ENCODE data around the gene TSEN15. TPM values are rescaled to one million over a fixed set of nuclear protein-coding genes. Genes with fewer than 3 reads are reported as not detected.

The TSEN15 gene
- 22.4 and 23.7 TPM in 2 replicates for total RNA-seq
- long read RNA-seq, transcript TSEN15-207 (5 exons, 1,834 nt): minor isoform, 9 of 129 reads
- long read RNA-seq, transcript TSEN15-216 (5 exons, 1,986 nt): major isoform, 71 of 129 reads
- long read RNA-seq, transcript TSEN15-203 (4 exons, 1,844 nt): minor isoform, 29 of 129 reads
- long read RNA-seq, partial matches to known transcripts: 2 of 129 reads
- long read RNA-seq, other reads (novel, unspliced or antisense): 10 of 129 reads

DNA sequence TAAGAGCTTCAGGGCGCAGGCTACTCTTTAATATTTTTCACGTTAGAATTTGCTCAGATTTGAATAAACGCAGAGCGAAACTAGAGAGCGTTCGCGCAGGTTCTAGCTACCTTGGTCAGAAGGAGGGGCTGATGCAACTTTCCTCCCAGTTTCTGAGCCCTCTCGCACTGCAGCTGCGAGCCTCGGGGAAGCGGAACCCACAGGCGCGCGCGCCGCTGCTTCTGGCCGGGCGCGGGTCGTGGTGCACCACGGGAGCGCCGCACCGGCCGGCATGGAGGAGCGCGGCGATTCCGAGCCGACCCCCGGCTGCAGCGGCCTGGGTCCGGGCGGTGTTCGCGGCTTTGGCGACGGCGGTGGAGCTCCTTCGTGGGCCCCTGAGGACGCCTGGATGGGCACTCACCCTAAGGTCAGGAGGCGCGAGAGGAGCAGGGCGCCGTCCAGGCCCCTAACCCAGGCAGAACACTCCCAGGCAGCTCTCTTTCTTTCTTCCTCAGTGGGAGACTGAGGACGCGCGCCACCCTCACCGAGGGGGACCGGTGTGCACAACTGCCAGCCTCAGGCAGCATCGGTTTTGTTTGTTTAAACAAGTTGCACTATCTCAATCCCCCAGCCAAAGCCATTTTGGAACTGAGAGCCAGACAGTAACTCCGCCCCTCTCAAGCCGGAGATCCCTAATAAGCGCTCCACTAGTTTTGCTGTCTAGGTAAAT is at the start of gene TSEN15:
Gene TSEN15 (plus strand): TSS at position 246 of the 709 bp plus-strand sequence. CDS start 26 bp downstream, at position 272.
- H3K9me3 Mint-ChIP-seq (ENCODE audit: low read depth): no peaks in the 10 kb centered on the region
- H3K4me3 Mint-ChIP-seq (ENCODE audit: low read depth): peak within 1 kb of the TSS; percentile 93
- peaks cover 12% of the 10 kb centered on the region for H3K4me1 Mint-ChIP-seq (ENCODE audit: low read depth)
- peak; percentile 55 for DNase-seq (ENCODE audit: low spot score, unreplicated experiment)
- H3K36me3 Mint-ChIP-seq (ENCODE audit: insufficient read depth): peaks cover 7% of the 10 kb centered on the region
- H3K27ac Mint-ChIP-seq: peak within 1 kb of the TSS; percentile 100
- H3K27me3 Mint-ChIP-seq: peaks cover 8% of the 10 kb centered on the region
- TF ChIP-seq, protein P1, sequence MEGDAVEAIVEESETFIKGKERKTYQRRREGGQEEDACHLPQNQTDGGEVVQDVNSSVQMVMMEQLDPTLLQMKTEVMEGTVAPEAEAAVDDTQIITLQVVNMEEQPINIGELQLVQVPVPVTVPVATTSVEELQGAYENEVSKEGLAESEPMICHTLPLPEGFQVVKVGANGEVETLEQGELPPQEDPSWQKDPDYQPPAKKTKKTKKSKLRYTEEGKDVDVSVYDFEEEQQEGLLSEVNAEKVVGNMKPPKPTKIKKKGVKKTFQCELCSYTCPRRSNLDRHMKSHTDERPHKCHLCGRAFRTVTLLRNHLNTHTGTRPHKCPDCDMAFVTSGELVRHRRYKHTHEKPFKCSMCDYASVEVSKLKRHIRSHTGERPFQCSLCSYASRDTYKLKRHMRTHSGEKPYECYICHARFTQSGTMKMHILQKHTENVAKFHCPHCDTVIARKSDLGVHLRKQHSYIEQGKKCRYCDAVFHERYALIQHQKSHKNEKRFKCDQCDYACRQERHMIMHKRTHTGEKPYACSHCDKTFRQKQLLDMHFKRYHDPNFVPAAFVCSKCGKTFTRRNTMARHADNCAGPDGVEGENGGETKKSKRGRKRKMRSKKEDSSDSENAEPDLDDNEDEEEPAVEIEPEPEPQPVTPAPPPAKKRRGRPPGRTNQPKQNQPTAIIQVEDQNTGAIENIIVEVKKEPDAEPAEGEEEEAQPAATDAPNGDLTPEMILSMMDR (IDR thresholded peaks at IDR 0.05; ENCODE audit: unreplicated experiment): no peak

DNA sequence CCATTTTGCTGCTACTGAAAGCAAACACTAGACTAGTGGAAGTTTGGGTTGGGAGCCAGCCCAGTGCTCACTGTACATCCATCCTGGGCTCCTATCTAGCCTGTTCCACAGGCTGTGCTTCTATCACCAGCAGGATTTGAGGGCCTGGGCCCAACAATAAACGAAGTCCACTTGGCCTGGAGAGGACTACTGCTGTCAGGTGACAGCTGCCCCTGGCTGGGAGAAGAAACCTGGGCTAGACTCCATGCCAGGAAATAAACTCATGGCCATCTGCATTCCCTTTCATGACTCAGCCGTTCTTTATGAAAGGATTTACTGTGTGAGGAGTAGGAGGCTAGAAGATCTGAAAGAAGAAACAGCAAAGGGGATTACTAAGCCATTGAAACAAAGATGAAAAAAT is 49.5 kb upstream of the TSEN15 start:
- Mint-ChIP-seq H3K27ac (peak overlapping the region; percentile 58), H3K4me1 (ENCODE audit: low read depth) (peaks cover 5% of the 10 kb centered on the region), H3K4me3 (ENCODE audit: low read depth) (no peak overlapping the region), H3K9me3 (ENCODE audit: low read depth) (no peaks in the 10 kb centered on the region), H3K36me3 (ENCODE audit: insufficient read depth) (no peaks in the 10 kb centered on the region), H3K27me3 (peaks cover 5% of the 10 kb centered on the region)
- TF ChIP-seq, protein P1 (IDR thresholded peaks at IDR 0.05; ENCODE audit: unreplicated experiment): no peak
- DNase-seq (ENCODE audit: low spot score, unreplicated experiment): no peak

DNA sequence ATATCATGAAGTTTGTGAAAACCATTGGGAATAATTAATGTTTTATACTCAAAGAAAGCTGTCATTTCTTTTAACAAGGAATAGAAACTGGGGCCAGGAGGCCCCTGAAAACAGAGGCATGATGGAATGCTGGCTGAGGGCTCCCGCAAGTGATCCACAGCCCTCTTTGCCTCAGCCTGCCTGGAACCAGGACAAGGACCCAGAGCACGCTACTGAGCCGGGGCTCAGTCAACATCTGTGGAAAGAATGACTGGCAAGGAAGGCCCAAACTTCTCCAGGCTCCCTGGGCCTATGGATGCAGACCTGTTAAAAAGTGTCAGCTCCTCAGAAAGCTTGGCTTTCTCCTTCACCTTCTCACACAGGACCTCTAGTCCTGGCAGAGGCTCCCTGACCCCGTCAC is 46.6 kb upstream of the TSEN15 start:
- Mint-ChIP-seq H3K36me3 (ENCODE audit: insufficient read depth) (no peaks in the 10 kb centered on the region), H3K4me3 (ENCODE audit: low read depth) (no peak overlapping the region), H3K4me1 (ENCODE audit: low read depth) (peaks cover 3% of the 10 kb centered on the region), H3K9me3 (ENCODE audit: low read depth) (no peaks in the 10 kb centered on the region), H3K27me3 (peaks cover 5% of the 10 kb centered on the region), H3K27ac (no peak overlapping the region)
- DNase-seq (ENCODE audit: low spot score, unreplicated experiment): no peak
- TF ChIP-seq, protein P1 (IDR thresholded peaks at IDR 0.05; ENCODE audit: unreplicated experiment): no peak

DNA sequence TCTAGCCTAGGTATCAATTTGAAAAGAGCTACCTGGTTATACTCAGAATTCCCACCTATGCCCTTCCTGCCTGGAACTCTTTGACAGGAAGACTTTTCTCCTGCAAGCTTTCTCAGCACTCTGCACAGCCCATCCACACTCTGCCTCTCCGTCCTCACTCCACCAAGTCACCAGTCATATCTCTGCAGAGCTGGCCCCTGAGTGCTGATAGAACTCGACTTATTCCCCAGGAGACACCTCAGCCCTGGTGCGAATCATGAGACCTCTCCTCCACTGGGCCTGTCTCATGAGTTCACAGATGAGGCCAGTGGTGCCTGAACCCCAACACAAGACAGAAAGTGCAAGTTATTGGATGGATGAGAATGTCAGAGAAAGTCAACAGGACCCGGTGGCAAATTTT is 46.0 kb upstream of the TSEN15 start:
- peaks cover 3% of the 10 kb centered on the region for H3K4me1 Mint-ChIP-seq (ENCODE audit: low read depth)
- no peak for DNase-seq (ENCODE audit: low spot score, unreplicated experiment)
- H3K36me3 Mint-ChIP-seq (ENCODE audit: insufficient read depth): no peaks in the 10 kb centered on the region
- TF ChIP-seq, protein P1 (IDR thresholded peaks at IDR 0.05; ENCODE audit: unreplicated experiment): no peak
- no peaks in the 10 kb centered on the region for H3K9me3 Mint-ChIP-seq (ENCODE audit: low read depth)
- no peak overlapping the region for H3K4me3 Mint-ChIP-seq (ENCODE audit: low read depth)
- H3K27me3 Mint-ChIP-seq: peaks cover 5% of the 10 kb centered on the region
- H3K27ac Mint-ChIP-seq: no peak overlapping the region

DNA sequence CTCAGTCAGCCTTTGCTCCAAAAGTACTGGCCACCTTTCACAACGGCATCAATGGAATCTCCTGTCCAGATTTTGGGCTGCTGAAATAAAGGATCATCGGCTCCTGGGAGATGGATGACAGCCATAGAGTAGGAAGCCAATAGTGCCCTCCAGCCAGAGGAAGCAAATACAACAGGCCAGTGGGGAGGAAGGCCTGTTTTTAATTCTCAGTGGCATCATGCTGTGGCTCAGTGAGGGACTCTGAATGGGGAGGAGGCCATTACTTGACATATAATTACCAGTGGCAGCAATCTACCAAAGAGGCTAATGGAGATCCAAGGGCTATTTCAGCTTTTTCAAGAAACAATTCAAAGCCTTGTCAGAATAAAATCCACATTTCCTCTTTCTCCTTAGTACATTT is 40.7 kb upstream of the TSEN15 start:
- DNase-seq (ENCODE audit: low spot score, unreplicated experiment): no peak
- TF ChIP-seq, protein P1 (IDR thresholded peaks at IDR 0.05; ENCODE audit: unreplicated experiment): no peak
- Mint-ChIP-seq H3K36me3 (ENCODE audit: insufficient read depth) (no peaks in the 10 kb centered on the region), H3K4me1 (ENCODE audit: low read depth) (no peaks in the 10 kb centered on the region), H3K27me3 (peaks cover 10% of the 10 kb centered on the region), H3K9me3 (ENCODE audit: low read depth) (peaks cover 8% of the 10 kb centered on the region), H3K27ac (no peak overlapping the region), H3K4me3 (ENCODE audit: low read depth) (no peak overlapping the region)

All from progenitor cell of endocrine pancreas (in vitro differentiated cells).